Retinal pigment epithelial cell (primary cell): ENCODE data around the gene KCNB1.

ENCODE experiments used
- DNase-seq: peaks from one replicate; pipeline ENCODE4 v3.0.0-alpha.2; 2010; ENCODE audit warnings: low read depth
- H3K4me3 ChIP-seq: 2 replicates; pipeline ENCODE4 v1.5.1; 2011; ENCODE audit warnings: mild to moderate bottlenecking, low read length, control low read depth, moderate library complexity
- CTCF ChIP-seq: conservative IDR thresholded peaks from 2 replicates; pipeline ENCODE4 v1.5.1; 2011; ENCODE audit warnings: low read depth, low read length, control low read depth, inconsistent platforms

KCNB1 gene

GRCh38 chr20:49485563-49485962 is 3.1 kb upstream of the KCNB1 start:
- no peak for TF ChIP-seq CTCF
- DNase-seq = no peak
- H3K4me3 ChIP-seq = no peak overlapping the region

- DNase-seq = peak; percentile 39
- peak; percentile 67 for TF ChIP-seq CTCF
- peak overlapping the region; percentile 39 for H3K4me3 ChIP-seq
These were observed 2.0 kb upstream of the KCNB1 start for GRCh38 chr20:49484180-49485140.

- H3K4me3 ChIP-seq = no peak overlapping the region
These were observed 1.2 kb upstream of the KCNB1 start for GRCh38 chr20:49483696-49484123.

GRCh38 chr20:49483018-49483695 is 689 bp upstream of the KCNB1 start:
- TF ChIP-seq CTCF = no peak
- H3K4me3 ChIP-seq = no peak overlapping the region
- no peak for DNase-seq

More at GRCh38 chr20:49483696-49484123, 1.2 kb upstream of the KCNB1 start:
- no peak for DNase-seq
- no peak for TF ChIP-seq CTCF

- TF ChIP-seq CTCF = no peak
- H3K4me3 ChIP-seq = no peak overlapping the region
- no peak for DNase-seq
These were observed 295 bp downstream of the KCNB1 start for GRCh38 chr20:49482173-49482572.

GRCh38 chr20:49481116-49481515 is 1.4 kb downstream of the KCNB1 start:
- TF ChIP-seq CTCF = no peak
- no peak overlapping the region for H3K4me3 ChIP-seq
- no peak for DNase-seq

- no peak overlapping the region for H3K4me3 ChIP-seq
- no peak for DNase-seq
- no peak for TF ChIP-seq CTCF
These were observed 2.2 kb downstream of the KCNB1 start for GRCh38 chr20:49480236-49480635.
